ENCODE results near the gene NOPCHAP1.
A peak's percentile ranks its signal among the peaks of the same experiment; 100 is the strongest.
"Not testable (repeated sequence)": the region's sequence is repeated elsewhere in the genome, so short reads cannot be mapped to it uniquely, and the experiment has no call there.

NOPCHAP1 gene

GRCh38 chr12:104966677-104967076 is 19.4 kb upstream of the NOPCHAP1 start:
- DNase-seq: no peak

- DNase-seq: no peak
Observed at GRCh38 chr12:104969343-104969742, 16.8 kb upstream of the NOPCHAP1 start.

GRCh38 chr12:104971306-104971705 is 14.8 kb upstream of the NOPCHAP1 start:
- no peak for DNase-seq

GRCh38 chr12:104973250-104973649 is 12.9 kb upstream of the NOPCHAP1 start:
- DNase-seq: no peak

- DNase-seq: no peak
Observed at GRCh38 chr12:104974626-104975290, 11.4 kb upstream of the NOPCHAP1 start.

GRCh38 chr12:104975587-104976343 is 10.4 kb upstream of the NOPCHAP1 start:
- no peak for DNase-seq

- no peak for DNase-seq
Observed at GRCh38 chr12:104976703-104977102, 9.4 kb upstream of the NOPCHAP1 start.

- not testable (repeated sequence) for DNase-seq
Observed at GRCh38 chr12:104977688-104978087, 8.4 kb upstream of the NOPCHAP1 start.

- DNase-seq: no peak
Observed at GRCh38 chr12:104985206-104985605, 910 bp upstream of the NOPCHAP1 start.

GRCh38 chr12:104990950-104991349 is 4.8 kb downstream of the NOPCHAP1 start:
- no peak for DNase-seq

GRCh38 chr12:104991565-104992128 is 5.5 kb downstream of the NOPCHAP1 start:
- no peak for DNase-seq

- DNase-seq: no peak
Observed at GRCh38 chr12:104994336-104994735, 8.2 kb downstream of the NOPCHAP1 start.

- DNase-seq: no peak
Observed at GRCh38 chr12:104997541-104997940, 11.4 kb downstream of the NOPCHAP1 start.

- DNase-seq: peak; percentile 95
Observed at GRCh38 chr12:104998423-104999346, 12.6 kb downstream of the NOPCHAP1 start.

GRCh38 chr12:104999347-104999685 is 13.2 kb downstream of the NOPCHAP1 start:
- DNase-seq: no peak

GRCh38 chr12:105001476-105001875 is 15.4 kb downstream of the NOPCHAP1 start:
- no peak for DNase-seq

GRCh38 chr12:105013892-105014291 is 27.8 kb downstream of the NOPCHAP1 start:
- DNase-seq: no peak

- no peak for DNase-seq
Observed at GRCh38 chr12:105014603-105015002, 28.5 kb downstream of the NOPCHAP1 start.

GRCh38 chr12:105015543-105015942 is 29.4 kb downstream of the NOPCHAP1 start:
- no peak for DNase-seq

GRCh38 chr12:105018012-105018411 is 31.9 kb downstream of the NOPCHAP1 start:
- DNase-seq: no peak

- no peak for DNase-seq
Observed at GRCh38 chr12:105018776-105019175, 32.7 kb downstream of the NOPCHAP1 start.

- DNase-seq: peak; percentile 49
Observed at GRCh38 chr12:105020241-105020962, 34.3 kb downstream of the NOPCHAP1 start.
